Skeletal muscle cell (primary cell): ENCODE measurements around the gene SRXN1.
A peak's percentile ranks its signal among the peaks of the same experiment; 100 is the strongest.
"Not testable (repeated sequence)": the region's sequence is repeated elsewhere in the genome, so short reads cannot be mapped to it uniquely, and the experiment has no call there.

Source experiments
- DNase-seq: peaks from one replicate; pipeline ENCODE4 v3.0.0-alpha.2; 2010; ENCODE audit warnings: low read depth
- H3K4me3 ChIP-seq: 2 replicates; pipeline ENCODE4 v1.5.1; 2011; ENCODE audit warnings: low read depth, mild to moderate bottlenecking, control low read depth, low read length, moderate library complexity

Gene SRXN1

GRCh38 chr20:658731-659291 lies 5.8 kb upstream of the SRXN1 start:
- DNase-seq: no peak
- no peak overlapping the region for H3K4me3 ChIP-seq

- no peak for DNase-seq
- H3K4me3 ChIP-seq: no peak overlapping the region
Observed at GRCh38 chr20:658202-658601, 5.2 kb upstream of the SRXN1 start.

GRCh38 chr20:655726-656624 lies 3.0 kb upstream of the SRXN1 start:
- H3K4me3 ChIP-seq: no peak overlapping the region
- no peak for DNase-seq

- no peak overlapping the region for H3K4me3 ChIP-seq
- no peak for DNase-seq
Observed at GRCh38 chr20:654417-654750, 1.4 kb upstream of the SRXN1 start.

- peak overlapping the region; percentile 88 for H3K4me3 ChIP-seq
- no peak for DNase-seq
Observed at GRCh38 chr20:653590-654416, 803 bp upstream of the SRXN1 start.

- peak overlapping the region; percentile 88 for H3K4me3 ChIP-seq
- DNase-seq: no peak
Observed at GRCh38 chr20:652615-653109, 338 bp downstream of the SRXN1 start.

GRCh38 chr20:651713-652614 lies 1.0 kb downstream of the SRXN1 start:
- DNase-seq: no peak
- H3K4me3 ChIP-seq: peak overlapping the region; percentile 88

- H3K4me3 ChIP-seq: no peak overlapping the region
- DNase-seq: no peak
Observed at GRCh38 chr20:650954-651353, 2.0 kb downstream of the SRXN1 start.

- no peak overlapping the region for H3K4me3 ChIP-seq
- DNase-seq: no peak
Observed at GRCh38 chr20:650281-650680, 2.7 kb downstream of the SRXN1 start.

GRCh38 chr20:647479-648019 lies 5.5 kb downstream of the SRXN1 start:
- DNase-seq: no peak
- H3K4me3 ChIP-seq: no peak overlapping the region

GRCh38 chr20:646868-647233 lies 6.1 kb downstream of the SRXN1 start:
- DNase-seq: no peak
- no peak overlapping the region for H3K4me3 ChIP-seq

- no peak overlapping the region for H3K4me3 ChIP-seq
- no peak for DNase-seq
Observed at GRCh38 chr20:646107-646867, 6.7 kb downstream of the SRXN1 start.

- H3K4me3 ChIP-seq: no peak overlapping the region
- peak; percentile 19 for DNase-seq
Observed at GRCh38 chr20:645318-646106, 7.5 kb downstream of the SRXN1 start.

GRCh38 chr20:644692-645317 lies 8.2 kb downstream of the SRXN1 start:
- H3K4me3 ChIP-seq: no peak overlapping the region
- no peak for DNase-seq

GRCh38 chr20:642398-643174 lies 10.4 kb downstream of the SRXN1 start:
- DNase-seq: no peak
- H3K4me3 ChIP-seq: peak overlapping the region; percentile 44

- H3K4me3 ChIP-seq: peak overlapping the region; percentile 44
- not testable (repeated sequence) for DNase-seq
Observed at GRCh38 chr20:642013-642397, 11.0 kb downstream of the SRXN1 start.

- no peak overlapping the region for H3K4me3 ChIP-seq
- no peak for DNase-seq
Observed at GRCh38 chr20:641516-641875, 11.5 kb downstream of the SRXN1 start.
